ENCODE data around the gene TRPC4. TPM values are rescaled to one million over a fixed set of nuclear protein-coding genes. Genes with fewer than 3 reads are reported as not detected.

TRPC4 gene
- total RNA-seq, 1 experiment from 2014 or later, result 19.0 TPM

GRCh38 chr13:37686501-37686900 is 183.1 kb downstream of the TRPC4 start:
- no peak overlapping the region for H4K91ac ChIP-seq (ENCODE audit: insufficient read length, low read depth, low read length)
- no peak for TF ChIP-seq CTCF (conservative IDR thresholded peaks at IDR 0.05)
- H3K4me2 ChIP-seq (ENCODE audit: insufficient read depth, insufficient read length, low read length), result no peak overlapping the region
- H3K4ac ChIP-seq (ENCODE audit: low read depth, low read length), result no peak overlapping the region
- no peak overlapping the region for H2BK120ac ChIP-seq (ENCODE audit: low read depth, low read length, poor library complexity, severe bottlenecking)
- no peak overlapping the region for H4K5ac ChIP-seq (ENCODE audit: insufficient read length, low read depth, low read length)
- no peak overlapping the region for H3K18ac ChIP-seq (ENCODE audit: insufficient read length, low read depth, low read length)
- no peaks in the 10 kb centered on the region for H3K27me3 ChIP-seq (ENCODE audit: insufficient read depth, low read length)
- no peak overlapping the region for H3K27ac ChIP-seq (ENCODE audit: insufficient read length, low read depth, low read length)
- H3T11ph ChIP-seq (ENCODE audit: low read length), result no peak overlapping the region
- H3K9me3 ChIP-seq (ENCODE audit: control insufficient read depth, low read depth, low read length), result no peaks in the 10 kb centered on the region
- no peak overlapping the region for H2BK5ac ChIP-seq (ENCODE audit: insufficient read length, low read length)
- H3K23me2 ChIP-seq (ENCODE audit: insufficient read length, low read depth, low read length, poor library complexity, severe bottlenecking), result no peaks in the 10 kb centered on the region
- H3K56ac ChIP-seq (ENCODE audit: insufficient read length, low read depth, low read length), result no peak overlapping the region
- Mint-ChIP-seq H3K27ac (no peak overlapping the region), H3K9me3 (no peaks in the 10 kb centered on the region), H3K36me3 (ENCODE audit: insufficient read depth in 1 of 3, low read depth in 3 of 3) (peaks cover 2 to 17% (median 2%) of the 10 kb centered on the region in 3 experiments; a peak in 6 of 7 replicates), H3K4me1 (peaks cover 17 to 21% of the 10 kb centered on the region in 2 experiments), H3K4me3 (no peak overlapping the region), H3K27me3 (ENCODE audit: low read depth) (no peaks in the 10 kb centered on the region)
- H3K9ac ChIP-seq (ENCODE audit: extremely low read depth, insufficient read length, low read length), result no peak overlapping the region
- no peak overlapping the region for H3K14ac ChIP-seq (ENCODE audit: insufficient read depth, low read length)
- no CpG with 5 or more reads among the region's 2 CpGs for WGBS (ENCODE audit: extremely low coverage, insufficient read length, low lambda C conversion rate)
- DNase-seq, result no peak
- H2BK20ac ChIP-seq (ENCODE audit: low read depth, low read length, poor library complexity, severe bottlenecking), result no peak overlapping the region
- H2BK12ac ChIP-seq (ENCODE audit: insufficient read length, low read depth, low read length), result no peak overlapping the region
- H3K79me2 ChIP-seq (ENCODE audit: insufficient read depth, low read length), result no peaks in the 10 kb centered on the region
- no peaks in the 10 kb centered on the region for H3K79me1 ChIP-seq (ENCODE audit: insufficient read depth, low read depth, low read length, poor library complexity, severe bottlenecking)
- H2AFZ ChIP-seq (ENCODE audit: low read length), result no peak overlapping the region
- no peak overlapping the region for H2AK5ac ChIP-seq (ENCODE audit: insufficient read length, low read length)
- H3K4me1 ChIP-seq (ENCODE audit: insufficient read depth, low read length), result no peaks in the 10 kb centered on the region
- H4K8ac ChIP-seq (replicated peaks; ENCODE audit: insufficient read length, low read depth, low read length), result no peak overlapping the region
- no peak overlapping the region for H2BK15ac ChIP-seq (ENCODE audit: low read depth, low read length)
- H3K23ac ChIP-seq (ENCODE audit: insufficient read length, low read depth, low read length), result no peak overlapping the region
- no peaks in the 10 kb centered on the region for H4K20me1 ChIP-seq (ENCODE audit: control insufficient read depth, insufficient read depth, insufficient read length)

All from H9 (cell line).